Gastroesophageal sphincter (tissue), 4 donors: Measurements from ENCODE around the gene DNAJC6. TPM values are rescaled to one million over a fixed set of nuclear protein-coding genes. Genes with fewer than 3 reads are reported as not detected.

Experiments used
- ATAC-seq: fragments of 150-250 bp; one replicate; pipeline ENCODE4 v1.9.1; 2016; ENCODE audit warnings: mild to moderate bottlenecking, moderate library complexity
- H3K27ac ChIP-seq, 4 donors: fragments of 200-600 bp; sonication (generic) in 3 of 4; 1 replicate in 3 of 4; 2 replicates in 1 of 4; pipeline ENCODE4 v1.5.1; 2016 to 2019
- H3K27me3 ChIP-seq: fragments of 200-600 bp; sonication (generic); one replicate; pipeline ENCODE4 v1.5.1; 2019
- H3K36me3 ChIP-seq, 2 donors: fragments of 200-600 bp; sonication (generic); one replicate each; pipeline ENCODE4 v1.5.1; 2019; ENCODE audit warnings: control low read depth in 1 of 2
- H3K4me1 ChIP-seq, 3 donors: fragments of 200-600 bp; sonication (generic); 1 replicate in 2 of 3; 2 replicates in 1 of 3; pipeline ENCODE4 v1.5.1; 2016 to 2019; ENCODE audit warnings: control low read depth in 2 of 3
- H3K4me3 ChIP-seq, 2 donors: fragments of 200-600 bp; sonication (generic); one replicate each; pipeline ENCODE4 v1.5.1; 2019; ENCODE audit warnings: mild to moderate bottlenecking in 1 of 2, moderate library complexity in 1 of 2
- H3K9me3 ChIP-seq, 3 donors: fragments of 200-600 bp; sonication (generic); one replicate each; pipeline ENCODE4 v1.5.1; 2017 to 2019; ENCODE audit warnings: control low read depth in 2 of 3
- CTCF ChIP-seq, 4 experiments: fragments of 200-600 bp in 2 of 4; fragments of 450-650 bp in 2 of 4; sonication (generic) in 1 of 4; IDR thresholded peaks; one replicate each; pipeline ENCODE4 v1.5.1; 2017 to 2019; ENCODE audit warnings: antibody characterized with exemption in 4 of 4, mild to moderate bottlenecking in 2 of 4, moderate library complexity in 2 of 4
- EP300 ChIP-seq: sonication (generic); formaldehyde crosslinking; IDR thresholded peaks from one replicate; pipeline ENCODE4 v1.6.1; 2017; ENCODE audit warnings: antibody characterized with exemption, mild to moderate bottlenecking
- POLR2A ChIP-seq, 2 donors: fragments of 450-650 bp; IDR thresholded peaks; one replicate each; pipeline ENCODE4 v1.6.1; 2017; ENCODE audit warnings: antibody characterized with exemption in 2 of 2, mild to moderate bottlenecking in 2 of 2, moderate library complexity in 1 of 2
- POLR2AphosphoS5 ChIP-seq: sonication (generic); formaldehyde crosslinking; IDR thresholded peaks from one replicate; pipeline ENCODE4 v1.6.1; 2017; ENCODE audit warnings: antibody characterized with exemption
- WGBS, 2 donors: methylation state at CpG; one replicate each; pipeline ENCODE4 v1.1.5; 2018; ENCODE audit warnings: low coverage in 1 of 2; 5-methylcytosine and 5-hydroxymethylcytosine counted together
- total RNA-seq, 4 donors: library from RNA; depleted of rRNA; stranded (reverse); fragments of >200 nt; gene quantifications; one replicate each; pipeline ENCODE4 v1.1.0, GENCODE V29; 2016

The DNAJC6 gene
- total RNA-seq, 4 donors from 2014 or later: 2.0 to 5.3 (median 3.2) TPM

GRCh38 chr1:65334081-65334480 is 24.7 kb downstream of the DNAJC6 start:
- ATAC-seq: no peak
- Histone ChIP-seq H3K36me3 (no peaks in the 10 kb centered on the region), H3K27ac (no peak overlapping the region), H3K4me1 (no peaks in the 10 kb centered on the region), H3K4me3 (no peak overlapping the region), H3K27me3 (no peaks in the 10 kb centered on the region), H3K9me3 (no peaks in the 10 kb centered on the region)
- WGBS, 2 donors: 56 to 84% methylated on average over 2 of the region's 2 CpGs
- TF ChIP-seq CTCF (IDR thresholded peaks at IDR 0.05) (no peak), EP300 (no peak), POLR2A (IDR thresholded peaks at IDR 0.05) (no peak), POLR2AphosphoS5 (no peak)

GRCh38 chr1:65339866-65340468 is 30.6 kb downstream of the DNAJC6 start:
- no peaks in the 10 kb centered on the region for H3K36me3 ChIP-seq
- ATAC-seq: no peak
- TF ChIP-seq CTCF (IDR thresholded peaks at IDR 0.05): no peak
- TF ChIP-seq EP300: no peak
- no peak for TF ChIP-seq POLR2AphosphoS5
- no peak for TF ChIP-seq POLR2A (IDR thresholded peaks at IDR 0.05)
- no peak overlapping the region for H3K4me3 ChIP-seq
- no peaks in the 10 kb centered on the region for H3K9me3 ChIP-seq
- H3K27me3 ChIP-seq: no peaks in the 10 kb centered on the region
- WGBS, 2 donors: 80 to 100% methylated on average over 1 to 2 of the region's 3 CpGs
- no peak overlapping the region for H3K27ac ChIP-seq
- H3K4me1 ChIP-seq: no peaks in the 10 kb centered on the region

- Histone ChIP-seq H3K4me3 (no peak overlapping the region), H3K27me3 (no peaks in the 10 kb centered on the region), H3K27ac (no peak overlapping the region), H3K36me3 (no peaks in the 10 kb centered on the region), H3K9me3 (no peaks in the 10 kb centered on the region), H3K4me1 (no peaks in the 10 kb centered on the region)
- ATAC-seq: no peak
- 50 to 90% methylated on average over 1 of the region's 1 CpG for WGBS, 2 donors
- TF ChIP-seq POLR2AphosphoS5 (no peak), EP300 (no peak), POLR2A (IDR thresholded peaks at IDR 0.05) (no peak), CTCF (IDR thresholded peaks at IDR 0.05) (no peak)
These were observed 32.0 kb downstream of the DNAJC6 start for GRCh38 chr1:65341381-65341780.

GRCh38 chr1:65343286-65343685 is 33.9 kb downstream of the DNAJC6 start:
- WGBS, 2 donors: 70 to 71% methylated on average over 3 of the region's 3 CpGs
- H3K36me3 ChIP-seq: no peaks in the 10 kb centered on the region
- no peaks in the 10 kb centered on the region for H3K27me3 ChIP-seq
- TF ChIP-seq POLR2A (IDR thresholded peaks at IDR 0.05): no peak
- TF ChIP-seq POLR2AphosphoS5: no peak
- TF ChIP-seq EP300: no peak
- no peak for TF ChIP-seq CTCF (IDR thresholded peaks at IDR 0.05)
- H3K27ac ChIP-seq: no peak overlapping the region
- no peaks in the 10 kb centered on the region for H3K4me1 ChIP-seq
- no peak overlapping the region for H3K4me3 ChIP-seq
- no peaks in the 10 kb centered on the region for H3K9me3 ChIP-seq
- no peak for ATAC-seq

GRCh38 chr1:65344171-65344814 is 35.0 kb downstream of the DNAJC6 start:
- Histone ChIP-seq H3K4me1 (no peaks in the 10 kb centered on the region), H3K4me3 (no peak overlapping the region), H3K27ac (no peak overlapping the region), H3K27me3 (no peaks in the 10 kb centered on the region), H3K9me3 (no peaks in the 10 kb centered on the region), H3K36me3 (no peaks in the 10 kb centered on the region)
- 63 to 66% methylated on average over 3 of the region's 3 CpGs for WGBS, 2 donors
- ATAC-seq: no peak
- TF ChIP-seq EP300 (no peak), CTCF (IDR thresholded peaks at IDR 0.05) (no peak), POLR2AphosphoS5 (no peak), POLR2A (IDR thresholded peaks at IDR 0.05) (no peak)
